Renal cortical epithelial cell (primary cell): ENCODE results near the gene IBTK. TPM values are rescaled to one million over a fixed set of nuclear protein-coding genes. Genes with fewer than 3 reads are reported as not detected.
"Not testable (repeated sequence)": the region's sequence is repeated elsewhere in the genome, so short reads cannot be mapped to it uniquely, and the experiment has no call there.

Experiments used
- DNase-seq: peaks from one replicate; pipeline ENCODE4 v3.0.0-alpha.2; 2011; ENCODE audit warnings: low read depth
- total RNA-seq: library from RNA; depleted of rRNA; stranded (reverse); fragments of >200 nt; gene quantifications from 2 replicates; pipeline ENCODE4 v1.2.3, GENCODE V29; 2014

The IBTK gene
- total RNA-seq, 1 donor from 2014 or later: 56.4 TPM

- no peak for DNase-seq
These were observed 68.8 kb downstream of the IBTK start for GRCh38 chr6:82178759-82179112.

GRCh38 chr6:82178077-82178758 is 69.3 kb downstream of the IBTK start:
- peak; percentile 20 for DNase-seq

- DNase-seq: no peak
These were observed 70.9 kb downstream of the IBTK start for GRCh38 chr6:82176616-82177015.

GRCh38 chr6:82172594-82172993 is 75.0 kb downstream of the IBTK start:
- DNase-seq: no peak

GRCh38 chr6:82169138-82169876 is 78.2 kb downstream of the IBTK start:
- no peak for DNase-seq

- DNase-seq: no peak
These were observed 81.1 kb downstream of the IBTK start for GRCh38 chr6:82166493-82166892.

- DNase-seq: no peak
These were observed 87.1 kb downstream of the IBTK start for GRCh38 chr6:82160255-82160990.

- not testable (repeated sequence) for DNase-seq
These were observed 94.8 kb downstream of the IBTK start for GRCh38 chr6:82152786-82153185.

GRCh38 chr6:82151147-82151546 is 96.4 kb downstream of the IBTK start:
- DNase-seq: not testable (repeated sequence)

GRCh38 chr6:82145926-82146452 is 101.6 kb downstream of the IBTK start:
- DNase-seq: peak; percentile 19

GRCh38 chr6:82144852-82145340 is 102.6 kb downstream of the IBTK start:
- peak; percentile 98 for DNase-seq

GRCh38 chr6:82144007-82144851 is 103.3 kb downstream of the IBTK start:
- peak; percentile 100 for DNase-seq

GRCh38 chr6:82143041-82143481 is 104.5 kb downstream of the IBTK start:
- no peak for DNase-seq

- DNase-seq: no peak
These were observed 105.0 kb downstream of the IBTK start for GRCh38 chr6:82142524-82142923.

- no peak for DNase-seq
These were observed 109.3 kb downstream of the IBTK start for GRCh38 chr6:82138075-82138791.

GRCh38 chr6:82131441-82131840 is 116.1 kb downstream of the IBTK start:
- no peak for DNase-seq

GRCh38 chr6:82129797-82130196 is 117.7 kb downstream of the IBTK start:
- no peak for DNase-seq

GRCh38 chr6:82128973-82129372 is 118.6 kb downstream of the IBTK start:
- not testable (repeated sequence) for DNase-seq

GRCh38 chr6:82123632-82124031 is 123.9 kb downstream of the IBTK start:
- DNase-seq: no peak
